PC-3 (cell line): ENCODE measurements around the gene STK24. TPM values are rescaled to one million over a fixed set of nuclear protein-coding genes. Genes with fewer than 3 reads are reported as not detected.

Source experiments
- ATAC-seq: fragments of 200-7000 bp; cut with Tn5 transposase; 2 replicates; pipeline ENCODE4 v1.9.1; 2020; ENCODE audit warnings: mild to moderate bottlenecking, moderate library complexity
- BruUV-seq: library from RNA; stranded (reverse); fragments of 400-500 nt; replicated peaks from 2 replicates; lab custom pipeline; 2021; lab: Mats Ljungman, UMichigan
- CTCF ChIA-PET: fragments of 300-600 bp; sonication (Branson Sonifier 250); formaldehyde crosslinking; loops from one replicate; lab custom pipeline; 2022; ENCODE audit warnings: antibody characterized with exemption; lab: Charles Lee
- POLR2A ChIA-PET: fragments of 300-600 bp; sonication (Branson Sonifier 250); formaldehyde crosslinking; loops from one replicate; lab custom pipeline; 2022; ENCODE audit warnings: antibody characterized with exemption; ENCODE audit not compliant: unreplicated experiment; lab: Charles Lee
- DNase-seq: peaks from one replicate; pipeline ENCODE4 v3.0.0-alpha.2; 2015
- H2AFZ ChIP-seq: fragments of 300-600 bp; sonication (generic); 2 replicates; pipeline ENCODE4 v1.6.0; 2016; ENCODE audit warnings: antibody characterized with exemption, low read length
- H3F3A ChIP-seq: fragments of 300-600 bp; sonication (generic); one replicate; pipeline ENCODE4 v1.6.0; 2017; ENCODE audit warnings: antibody characterized with exemption, low read length, control low read depth, mild to moderate bottlenecking; ENCODE audit not compliant: unreplicated experiment
- H3K27ac ChIP-seq: fragments of 300-600 bp; sonication (generic); 2 replicates; pipeline ENCODE4 v1.5.1; 2016; ENCODE audit warnings: mild to moderate bottlenecking, low read length
- H3K27me3 ChIP-seq: fragments of 300-600 bp; sonication (generic); 2 replicates; pipeline ENCODE4 v1.6.1; 2016; ENCODE audit warnings: low read length, mixed read lengths
- H3K36me3 ChIP-seq: fragments of 300-600 bp; sonication (generic); 2 replicates; pipeline ENCODE4 v1.6.1; 2016; ENCODE audit warnings: low read depth, mixed run types, low read length, mixed read lengths
- H3K4me1 ChIP-seq: fragments of 300-600 bp; sonication (generic); 2 replicates; pipeline ENCODE4 v1.5.1; 2016; ENCODE audit warnings: low read length; ENCODE audit not compliant: insufficient read depth
- H3K4me2 ChIP-seq: fragments of 300-600 bp; sonication (generic); 2 replicates; pipeline ENCODE4 v1.6.0; 2016; ENCODE audit warnings: low read length
- H3K4me3 ChIP-seq: fragments of 300-600 bp; sonication (generic); 2 replicates; pipeline ENCODE4 v1.5.1; 2016; ENCODE audit warnings: mild to moderate bottlenecking, low read length, mixed read lengths
- H3K79me2 ChIP-seq: fragments of 300-600 bp; sonication (generic); 2 replicates; pipeline ENCODE4 v1.6.1; 2017; ENCODE audit warnings: low read length, mixed read lengths
- H3K9ac ChIP-seq: fragments of 300-600 bp; sonication (generic); 2 replicates; pipeline ENCODE4 v1.6.0; 2016; ENCODE audit warnings: mild to moderate bottlenecking, low read length
- H3K9me2 ChIP-seq: fragments of 300-600 bp; sonication (generic); replicated peaks from 2 replicates; pipeline ENCODE4 v1.6.1; 2016; ENCODE audit warnings: mixed run types, low read length, mixed read lengths
- H3K9me3 ChIP-seq: fragments of 300-600 bp; sonication (generic); 2 replicates; pipeline ENCODE4 v1.6.1; 2016; ENCODE audit warnings: low read length, mixed read lengths
- H4K20me1 ChIP-seq: fragments of 300-600 bp; sonication (generic); 2 replicates; pipeline ENCODE4 v1.6.1; 2016; ENCODE audit warnings: low read length, mixed read lengths
- CTCF ChIP-seq: fragments of 300-600 bp; sonication (generic); conservative IDR thresholded peaks from 2 replicates; pipeline ENCODE4 v1.5.1; 2017; ENCODE audit warnings: antibody characterized with exemption, low read depth, mild to moderate bottlenecking, low read length
- EZH2 ChIP-seq: fragments of 300-600 bp; sonication (generic); IDR thresholded peaks from one replicate; pipeline ENCODE4 v1.6.1; 2017; ENCODE audit warnings: antibody characterized with exemption, mild to moderate bottlenecking, low read length; ENCODE audit not compliant: unreplicated experiment
- EZH2phosphoT487 ChIP-seq: fragments of 300-600 bp; sonication (generic); IDR thresholded peaks from 2 replicates; pipeline ENCODE4 v1.6.1; 2018; ENCODE audit warnings: mild to moderate bottlenecking, antibody characterized with exemption, low read length, borderline replicate concordance
- intact Hi-C: fragments of 100-400 bp; cut with micrococcal nuclease; formaldehyde crosslinking; loops from 2 replicates; pipeline ENCODE4 v1.9.0; 2023
- total RNA-seq: library from RNA; depleted of rRNA; stranded (reverse); fragments of >200 nt; gene quantifications from 2 replicates; pipeline ENCODE4 v1.2.3, GENCODE V29; 2014

Gene STK24
- total RNA-seq, 1 experiment from 2014 or later = 52.4 TPM

GRCh38 chr13:98586400-98587345 is 9.8 kb upstream of the STK24 start:
- ChIA-PET POLR2A (no interaction called here), CTCF (no interaction called here)
- Histone ChIP-seq H3F3A (no peaks in the 10 kb centered on the region), H3K4me1 (peaks cover 7% of the 10 kb centered on the region; the same call in 1 of the 2 replicates), H3K36me3 (no peaks in the 10 kb centered on the region), H3K4me3 (no peak overlapping the region), H3K79me2 (no peaks in the 10 kb centered on the region), H4K20me1 (no peaks in the 10 kb centered on the region), H3K9me3 (no peaks in the 10 kb centered on the region), H3K4me2 (no peak overlapping the region), H3K27ac (no peak overlapping the region), H2AFZ (no peak overlapping the region), H3K9me2 (no peaks in the 10 kb centered on the region), H3K9ac (no peak overlapping the region), H3K27me3 (no peaks in the 10 kb centered on the region)
- no peak for TF ChIP-seq CTCF
- TF ChIP-seq EZH2 = no peak
- no peak for TF ChIP-seq EZH2phosphoT487
- no TSS peak for BruUV-seq
- ATAC-seq (no peak), DNase-seq (no peak)
- intact Hi-C loops = no loop called here

DNA sequence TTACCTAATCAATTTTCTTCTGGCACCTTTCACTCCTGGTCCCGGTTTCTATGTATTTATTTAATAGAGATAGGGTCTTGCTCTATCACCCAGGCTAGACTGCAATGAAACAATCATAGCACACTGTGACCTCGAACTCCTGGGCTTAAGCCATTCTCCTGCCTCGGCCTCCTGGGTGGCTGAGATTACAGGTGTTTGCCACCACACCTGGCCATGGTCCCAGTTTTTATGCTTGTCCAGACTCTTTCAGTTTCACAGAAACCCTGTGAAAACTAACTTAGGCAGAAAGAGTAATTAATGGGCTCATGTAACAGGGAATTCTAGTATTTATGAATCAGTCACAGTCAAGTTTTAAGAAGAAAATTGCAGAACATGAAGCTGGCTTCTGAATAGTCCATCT is 9.0 kb upstream of the STK24 start:
- TF ChIP-seq CTCF (no peak), EZH2phosphoT487 (no peak), EZH2 (no peak)
- Histone ChIP-seq H3K9me3 (no peaks in the 10 kb centered on the region), H4K20me1 (no peaks in the 10 kb centered on the region), H3K4me3 (no peak overlapping the region), H3K27ac (no peak overlapping the region), H3K4me2 (no peak overlapping the region), H3K9me2 (no peaks in the 10 kb centered on the region), H2AFZ (no peak overlapping the region), H3K9ac (no peak overlapping the region), H3K79me2 (no peaks in the 10 kb centered on the region), H3K27me3 (no peaks in the 10 kb centered on the region), H3F3A (no peaks in the 10 kb centered on the region), H3K4me1 (peaks cover 7% of the 10 kb centered on the region; the same call in 1 of the 2 replicates), H3K36me3 (no peaks in the 10 kb centered on the region)
- no TSS peak for BruUV-seq
- ChIA-PET CTCF (no interaction called here), POLR2A (no interaction called here)
- ATAC-seq (no peak), DNase-seq (no peak)
- intact Hi-C loops = no loop called here

- Histone ChIP-seq H3K27ac (no peak overlapping the region), H3K27me3 (no peaks in the 10 kb centered on the region), H3K36me3 (no peaks in the 10 kb centered on the region), H3K79me2 (no peaks in the 10 kb centered on the region), H3F3A (no peaks in the 10 kb centered on the region), H3K4me3 (no peak overlapping the region), H2AFZ (no peak overlapping the region), H3K4me2 (no peak overlapping the region), H4K20me1 (no peaks in the 10 kb centered on the region), H3K9ac (no peak overlapping the region), H3K9me3 (no peaks in the 10 kb centered on the region), H3K4me1 (peaks cover 7% of the 10 kb centered on the region; the same call in 1 of the 2 replicates), H3K9me2 (no peaks in the 10 kb centered on the region)
- ChIA-PET POLR2A (no interaction called here), CTCF (no interaction called here)
- TF ChIP-seq EZH2 (no peak), CTCF (no peak)
- intact Hi-C loops = no loop called here
- DNase-seq (no peak), ATAC-seq (no peak)
- BruUV-seq = no TSS peak
Measured at GRCh38 chr13:98585398-98585754, 8.5 kb upstream of the STK24 start.
